Transverse colon (tissue), 3 donors: ENCODE data around the gene ACSL4.

Source experiments
- EP300 ChIP-seq: sonication (generic); formaldehyde crosslinking; IDR thresholded peaks from one replicate; pipeline ENCODE4 v1.6.1; 2017; ENCODE audit warnings: antibody characterized with exemption, low read depth
- POLR2A ChIP-seq: fragments of 450-650 bp; IDR thresholded peaks from one replicate; pipeline ENCODE4 v1.6.1; 2016; ENCODE audit warnings: antibody characterized with exemption, mild to moderate bottlenecking, moderate library complexity
- TF ChIP-seq, protein P1 (sequence below), 5 experiments: fragments of 200-600 bp in 3 of 5; fragments of 450-650 bp in 2 of 5; sonication (generic) in 3 of 5; IDR thresholded peaks; 1 replicate in 2 of 5; 2 replicates in 3 of 5; pipeline ENCODE4 v1.5.1; 2016 to 2017; ENCODE audit warnings: antibody characterized with exemption in 5 of 5, inconsistent platforms in 3 of 5, mild to moderate bottlenecking in 2 of 5, moderate library complexity in 1 of 5

DNA sequence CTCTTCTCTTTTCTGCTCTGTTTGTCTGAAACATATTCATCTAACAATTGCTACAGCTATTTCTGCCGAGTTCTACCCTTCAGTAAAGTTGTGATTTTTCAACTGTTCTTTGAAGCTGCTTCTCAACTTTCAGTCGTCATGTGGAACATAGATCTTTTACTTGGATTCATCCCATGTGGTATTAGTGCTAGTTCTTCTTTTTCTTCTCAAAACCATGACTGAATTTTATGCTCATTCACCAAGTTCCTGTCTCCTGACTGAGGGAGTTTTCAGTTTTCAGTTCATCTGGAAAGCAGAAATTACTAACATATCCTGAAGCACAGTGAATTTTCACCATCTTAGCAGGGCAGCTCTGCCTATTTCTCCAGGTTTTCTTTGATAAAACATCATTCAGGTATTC, 12.1 kb downstream of the ACSL4 start:
- TF ChIP-seq, protein P1, sequence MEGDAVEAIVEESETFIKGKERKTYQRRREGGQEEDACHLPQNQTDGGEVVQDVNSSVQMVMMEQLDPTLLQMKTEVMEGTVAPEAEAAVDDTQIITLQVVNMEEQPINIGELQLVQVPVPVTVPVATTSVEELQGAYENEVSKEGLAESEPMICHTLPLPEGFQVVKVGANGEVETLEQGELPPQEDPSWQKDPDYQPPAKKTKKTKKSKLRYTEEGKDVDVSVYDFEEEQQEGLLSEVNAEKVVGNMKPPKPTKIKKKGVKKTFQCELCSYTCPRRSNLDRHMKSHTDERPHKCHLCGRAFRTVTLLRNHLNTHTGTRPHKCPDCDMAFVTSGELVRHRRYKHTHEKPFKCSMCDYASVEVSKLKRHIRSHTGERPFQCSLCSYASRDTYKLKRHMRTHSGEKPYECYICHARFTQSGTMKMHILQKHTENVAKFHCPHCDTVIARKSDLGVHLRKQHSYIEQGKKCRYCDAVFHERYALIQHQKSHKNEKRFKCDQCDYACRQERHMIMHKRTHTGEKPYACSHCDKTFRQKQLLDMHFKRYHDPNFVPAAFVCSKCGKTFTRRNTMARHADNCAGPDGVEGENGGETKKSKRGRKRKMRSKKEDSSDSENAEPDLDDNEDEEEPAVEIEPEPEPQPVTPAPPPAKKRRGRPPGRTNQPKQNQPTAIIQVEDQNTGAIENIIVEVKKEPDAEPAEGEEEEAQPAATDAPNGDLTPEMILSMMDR (IDR thresholded peaks at IDR 0.05) = no peak
- TF ChIP-seq POLR2A = no peak
- no peak for TF ChIP-seq EP300
